HG03045 (cell line): ENCODE data around the gene IL12RB2.
"Not testable (repeated sequence)": the region's sequence is repeated elsewhere in the genome, so short reads cannot be mapped to it uniquely, and the experiment has no call there.

Experiments used
- ATAC-seq: cut with Tn5 transposase; IDR thresholded peaks from one replicate; pipeline ENCODE4 v1.9.1; 2021; ENCODE audit warnings: mild to moderate bottlenecking, moderate library complexity; ENCODE audit not compliant: unreplicated experiment

IL12RB2 gene

DNA sequence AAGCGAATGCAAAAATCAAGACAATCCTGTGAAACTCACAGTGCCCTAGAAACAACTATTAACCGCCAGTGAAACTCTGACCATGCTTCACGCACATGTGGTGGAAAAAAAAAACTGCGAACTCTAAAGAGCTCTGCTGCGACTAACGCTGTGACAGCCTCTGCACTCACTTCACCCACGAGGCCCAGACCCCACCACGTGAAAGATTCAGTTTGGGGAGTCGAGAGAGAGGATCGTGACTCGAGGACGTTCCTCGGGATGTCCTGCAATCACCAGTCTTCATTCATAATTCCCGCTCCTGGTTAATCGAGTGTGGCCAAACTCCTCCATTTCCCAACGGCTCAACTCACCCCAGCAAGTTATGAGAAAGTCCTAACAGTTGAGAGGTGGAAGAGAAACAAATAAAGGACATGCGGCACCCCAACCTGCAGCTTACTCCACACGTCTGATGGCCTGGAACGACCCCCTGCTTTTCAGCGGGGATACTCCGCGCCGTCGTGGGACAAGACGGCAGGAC, 121.4 kb downstream of the IL12RB2 start:
- no peak for ATAC-seq

DNA sequence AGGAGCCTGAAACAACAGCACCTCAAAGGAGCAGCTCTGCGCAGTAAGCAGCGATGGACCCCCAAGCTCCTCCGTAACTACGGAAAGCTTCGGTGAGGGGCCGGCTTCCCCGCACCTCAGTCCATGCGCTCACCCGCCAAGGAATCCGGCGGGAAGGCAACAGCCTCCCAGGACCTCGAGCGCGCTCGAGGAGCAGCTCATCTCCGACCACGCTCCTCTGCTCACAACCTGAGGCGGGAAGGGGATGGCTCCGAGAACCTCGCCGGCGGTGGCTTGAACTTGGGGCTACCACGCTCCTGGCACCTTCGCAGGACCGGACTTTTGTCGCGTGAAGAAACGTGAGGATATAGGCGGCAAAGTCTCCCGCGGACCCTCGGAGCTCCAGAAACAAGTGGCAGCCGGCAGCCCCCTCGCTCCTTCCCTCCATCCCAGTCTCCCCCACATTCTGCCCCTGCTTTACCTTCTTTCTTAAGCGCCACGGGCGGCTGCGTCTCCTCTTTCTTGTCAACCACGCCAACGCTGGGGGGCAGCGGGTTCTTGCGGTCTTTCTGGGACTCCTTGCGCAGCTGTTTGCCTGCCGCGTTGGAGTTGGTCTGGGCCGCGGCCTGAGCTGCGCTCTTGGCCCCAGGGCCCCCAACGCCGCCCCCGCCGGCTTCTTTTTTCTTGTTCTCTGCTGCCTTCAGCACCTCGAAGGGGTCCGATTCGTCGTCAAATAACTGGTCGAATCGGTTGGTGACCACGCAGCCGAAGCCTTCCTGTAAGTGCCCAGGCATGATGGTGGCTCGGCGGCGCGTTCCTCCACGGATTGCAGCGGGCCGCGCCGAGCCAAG, 122.1 kb downstream of the IL12RB2 start:
- ATAC-seq: peak; percentile 14

DNA sequence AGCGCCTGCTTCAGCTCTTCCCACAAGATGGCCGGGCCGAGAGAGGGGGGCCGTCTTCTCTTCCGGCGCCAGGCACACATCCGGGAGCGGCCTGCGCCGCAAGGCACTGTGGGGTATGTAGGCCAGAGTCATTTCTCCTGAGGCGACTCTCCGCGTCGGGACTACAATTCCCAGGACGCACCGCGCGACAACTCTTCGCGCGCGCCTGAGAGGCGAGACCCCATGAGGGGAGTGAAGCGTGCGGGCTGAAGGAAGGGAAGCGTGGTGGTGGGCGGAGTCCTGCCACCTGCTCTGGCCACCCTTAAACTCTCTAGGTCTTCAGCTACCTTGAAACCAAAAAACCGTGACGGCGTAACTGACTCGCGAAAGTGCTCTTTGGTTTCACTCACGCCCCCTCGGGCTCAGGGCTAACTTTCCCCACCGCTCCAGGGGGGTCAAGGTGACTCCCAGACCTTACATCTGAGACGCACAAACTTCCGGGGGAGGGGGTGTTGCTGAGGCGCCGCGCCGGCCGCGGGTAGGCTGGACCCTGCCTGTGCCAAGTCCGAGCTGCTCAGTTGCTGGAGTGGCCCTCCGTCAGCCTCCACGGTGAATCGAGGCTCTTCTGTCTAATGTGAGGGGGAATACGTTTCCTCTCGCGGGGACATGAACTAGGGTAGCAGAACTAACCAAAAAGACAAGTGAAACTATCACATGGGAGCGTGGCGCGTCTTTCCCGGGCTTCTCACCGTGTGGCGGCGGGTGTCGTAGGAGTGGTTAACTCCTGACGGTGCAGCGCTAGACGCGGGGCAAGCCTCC, 122.9 kb downstream of the IL12RB2 start, which contains the start of gene SERBP1:
TSS of gene SERBP1 (minus strand) at position 45 of the 798 bp plus-strand sequence. CDS start 102 bp downstream, outside the sequence.
- ATAC-seq: peak; percentile 89

DNA sequence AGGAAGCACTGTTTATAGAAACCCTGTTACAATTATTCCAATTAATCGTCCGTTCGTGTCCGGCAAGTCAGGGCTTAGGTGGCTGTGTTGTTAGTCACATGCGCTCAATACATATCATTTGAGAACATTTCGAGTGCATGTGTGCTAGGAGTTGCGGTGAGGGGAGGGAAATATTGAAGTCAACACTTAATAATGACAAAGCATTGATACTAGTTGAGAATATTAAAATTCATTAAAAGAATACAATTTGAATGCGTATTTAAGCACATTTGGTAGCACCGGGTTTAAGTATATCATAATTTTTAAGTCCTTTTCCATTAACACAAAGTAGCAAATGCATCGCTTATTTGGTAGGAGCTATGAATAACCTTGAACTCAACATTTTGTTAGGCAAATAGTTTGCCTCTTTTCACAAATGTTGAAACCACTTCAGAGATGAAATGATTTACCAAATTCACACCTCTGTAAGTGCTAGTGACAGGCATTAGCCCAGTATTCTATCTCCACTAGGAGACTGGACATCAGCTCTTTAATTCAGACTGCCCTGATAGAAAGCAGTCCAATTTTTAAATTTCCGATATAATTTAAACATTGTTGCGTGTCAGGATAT, 123.6 kb downstream of the IL12RB2 start:
- no peak for ATAC-seq

DNA sequence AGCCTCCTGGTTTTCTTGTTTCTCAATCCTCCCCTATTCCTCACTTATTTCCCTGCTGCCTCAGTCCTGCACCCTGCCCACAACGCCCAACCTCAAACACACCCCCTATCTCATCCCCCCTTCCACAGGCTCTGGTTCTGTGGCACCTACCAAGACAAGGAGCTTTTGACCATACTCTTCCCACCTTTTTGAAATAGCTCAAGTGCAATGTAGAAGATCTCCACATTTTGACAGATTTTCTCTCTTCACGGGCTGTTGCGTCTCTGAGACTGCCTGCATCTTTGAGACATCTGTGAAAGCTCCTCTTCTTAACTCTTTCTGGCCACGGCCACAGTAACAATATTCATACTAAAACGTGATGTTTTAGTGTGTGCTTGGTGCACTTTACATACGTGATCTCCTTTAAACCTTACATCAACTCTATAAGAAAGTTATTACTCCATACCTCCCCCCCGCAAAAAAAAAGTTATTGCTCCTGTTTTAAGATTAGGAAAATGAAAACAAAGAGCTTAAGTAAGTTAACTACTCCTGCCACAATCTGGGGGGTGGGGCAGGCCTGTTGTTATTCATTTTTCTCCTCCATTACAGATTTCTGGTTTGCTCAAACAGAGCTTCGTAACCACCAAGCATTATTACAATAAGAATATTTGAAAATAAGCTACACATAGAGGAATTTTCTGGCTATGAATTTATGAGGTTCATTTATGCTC, 124.4 kb downstream of the IL12RB2 start:
- ATAC-seq: no peak

DNA sequence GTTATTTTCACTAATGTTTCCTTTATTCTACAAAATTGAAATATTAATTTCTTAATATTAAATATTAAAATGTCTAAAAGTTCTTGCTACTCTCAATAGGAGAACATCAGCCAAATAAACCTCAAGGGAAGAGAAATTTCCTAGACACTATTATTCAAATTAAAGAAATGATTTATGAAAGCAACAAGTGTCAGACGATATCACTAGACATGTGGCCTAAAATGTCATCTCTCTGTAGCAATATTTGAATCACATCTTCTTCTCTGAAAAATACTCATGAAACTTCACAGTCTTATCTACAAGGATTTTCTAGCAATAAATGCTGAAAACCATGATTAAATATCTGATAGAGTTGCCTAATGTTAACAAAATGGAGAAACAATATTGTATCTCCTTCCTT, 125.1 kb downstream of the IL12RB2 start:
- ATAC-seq: no peak

DNA sequence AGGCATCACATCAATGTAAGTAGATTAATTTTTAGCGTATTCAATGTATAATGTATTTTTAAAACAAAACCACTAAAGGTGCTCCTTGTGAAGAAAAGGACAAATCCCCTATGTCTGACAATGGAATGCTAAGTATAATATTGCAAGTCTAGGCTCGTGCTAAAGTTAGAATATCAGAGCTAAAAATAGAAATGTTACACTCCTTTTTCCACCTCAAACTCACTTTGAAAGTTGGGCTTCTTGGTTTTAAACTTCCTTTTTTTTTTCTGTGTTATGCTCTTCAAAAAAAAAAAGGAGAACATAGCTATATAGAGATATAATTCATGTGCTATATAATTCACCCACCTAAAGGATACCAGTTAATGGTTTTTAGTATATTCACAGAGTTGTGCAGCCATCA, 126.2 kb downstream of the IL12RB2 start:
- ATAC-seq: no peak

DNA sequence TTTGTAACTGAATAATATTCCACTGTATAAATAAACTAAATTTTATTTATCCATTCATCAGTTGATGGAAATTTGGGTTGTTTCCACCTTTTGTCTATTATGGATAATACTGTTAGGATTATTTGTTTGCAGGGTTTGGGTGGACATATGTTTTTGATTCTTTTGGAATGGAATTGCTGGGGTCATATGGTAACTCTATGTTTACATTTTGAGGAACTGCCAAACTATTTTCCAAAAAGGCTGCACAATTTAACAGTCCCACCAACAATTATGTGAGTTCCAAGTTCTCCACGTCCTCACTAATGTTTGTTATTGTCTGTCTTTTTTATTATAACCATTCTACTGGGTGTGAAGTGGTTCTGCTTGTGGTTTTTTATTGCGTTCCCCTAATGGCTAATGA, 126.8 kb downstream of the IL12RB2 start:
- ATAC-seq: no peak

DNA sequence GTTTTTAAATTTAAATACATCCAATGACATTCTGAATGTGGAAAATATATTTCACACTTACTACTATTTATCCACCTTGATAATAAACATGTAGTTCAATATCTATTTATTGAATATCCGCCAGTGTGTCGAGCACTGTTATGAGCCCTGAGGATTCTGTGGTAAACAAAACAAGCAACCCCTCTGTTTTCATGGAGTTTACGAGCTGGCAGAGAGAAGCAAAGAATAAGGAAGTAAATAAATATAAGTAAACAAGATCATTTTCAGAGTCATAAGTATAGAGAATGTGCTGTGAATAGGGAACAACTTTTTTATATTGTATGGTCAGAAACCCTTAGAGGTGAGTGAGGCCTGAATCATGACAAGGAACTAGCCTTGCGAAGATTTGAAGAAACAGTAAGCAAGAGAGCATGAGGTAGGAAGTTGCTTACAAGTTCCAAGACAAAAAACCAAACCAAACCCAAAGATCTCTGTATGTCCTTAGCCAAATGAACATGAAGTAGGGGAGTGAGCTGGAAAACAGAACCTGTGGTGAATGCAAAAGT, 128.9 kb downstream of the IL12RB2 start:
- ATAC-seq: no peak

DNA sequence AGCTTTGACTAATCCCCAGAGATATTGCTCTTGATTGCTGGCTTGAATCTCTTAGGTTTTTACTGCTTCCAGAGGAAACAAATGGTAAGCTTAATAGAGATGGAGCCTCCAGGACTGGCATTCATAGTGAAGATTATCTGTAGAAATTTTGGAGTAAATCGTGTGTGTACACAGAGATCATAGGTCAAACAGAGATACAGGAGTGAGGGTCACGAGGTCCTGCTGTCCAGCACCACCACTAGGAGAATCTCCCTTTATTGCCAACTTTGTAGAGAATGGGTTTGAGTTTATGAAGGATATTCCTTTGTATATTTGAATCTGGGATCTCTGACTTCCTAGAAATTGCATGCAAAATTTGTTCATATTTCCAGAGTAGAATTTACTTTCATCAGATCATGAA, 130.3 kb downstream of the IL12RB2 start:
- ATAC-seq: no peak

DNA sequence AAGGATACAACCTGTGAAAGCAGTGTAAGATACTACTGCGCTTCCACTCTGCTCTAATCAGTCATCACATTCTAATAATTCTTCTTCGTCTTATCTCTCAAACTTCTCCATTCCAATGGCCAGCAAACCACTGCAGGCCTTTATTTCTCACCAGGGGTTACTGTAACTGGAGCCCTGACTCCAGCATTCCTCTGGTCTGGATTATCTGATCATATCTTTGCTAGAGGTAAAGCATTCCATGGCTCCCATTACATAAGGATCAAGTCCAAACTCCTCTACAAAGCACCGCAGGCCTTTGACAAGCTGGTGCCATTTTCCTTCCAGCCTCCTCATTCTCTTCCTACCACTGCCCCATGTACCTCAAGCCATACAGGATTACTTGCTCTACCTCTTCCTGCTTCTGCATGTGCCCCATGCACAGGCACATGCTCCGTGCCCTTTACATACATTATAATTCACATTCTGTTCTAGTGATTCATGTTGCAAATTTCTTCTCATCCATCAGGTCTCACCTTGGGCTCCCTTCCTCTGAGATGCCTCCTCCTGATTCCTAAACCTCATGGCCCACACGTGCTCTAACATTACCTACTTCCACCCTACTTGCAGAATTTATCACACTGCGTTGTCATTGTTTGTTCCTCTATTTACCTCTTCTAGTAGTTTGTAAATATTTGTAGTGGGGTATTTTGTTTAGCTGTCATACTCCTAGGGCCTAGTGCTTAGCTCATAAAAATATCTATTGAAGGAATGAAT, 131.8 kb downstream of the IL12RB2 start:
- no peak for ATAC-seq

DNA sequence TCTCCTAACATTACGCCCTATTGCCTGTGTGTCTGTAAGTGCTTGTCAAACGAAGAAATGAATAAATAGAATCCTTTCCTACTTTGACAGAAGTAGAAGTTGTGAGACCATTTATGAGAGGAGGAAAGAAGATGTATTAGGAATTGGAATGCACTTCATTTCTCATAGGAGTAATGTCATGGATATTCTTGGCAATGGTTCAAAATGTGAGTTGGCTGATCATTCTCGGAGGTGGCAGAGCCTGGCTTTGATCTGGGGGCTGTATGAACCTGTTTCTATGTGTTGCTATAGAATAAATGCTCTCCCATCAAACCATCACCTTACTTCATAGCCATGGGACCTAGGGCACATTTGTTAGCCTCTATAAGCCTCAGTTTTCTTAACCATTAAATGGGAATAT, 132.7 kb downstream of the IL12RB2 start:
- ATAC-seq: no peak

DNA sequence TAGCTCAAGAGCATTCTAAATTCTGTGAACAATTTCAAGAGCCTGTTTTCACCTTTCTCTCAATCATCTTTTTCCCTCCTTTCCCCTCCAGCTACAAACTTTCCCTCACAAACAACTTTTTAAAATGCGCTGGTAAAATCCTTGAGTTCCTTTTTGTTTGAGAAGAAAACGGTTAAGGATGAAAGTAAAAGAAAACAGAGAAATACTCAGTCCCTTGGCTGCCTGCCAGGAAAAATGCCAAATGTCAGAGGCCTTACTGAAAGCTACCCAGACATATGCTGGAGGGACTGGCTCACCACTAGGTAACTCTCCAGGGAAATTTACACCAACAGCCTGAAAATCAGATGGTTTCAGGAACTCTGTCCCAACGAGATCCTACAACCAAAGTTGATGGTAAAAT, 133.5 kb downstream of the IL12RB2 start:
- peak; percentile 65 for ATAC-seq

DNA sequence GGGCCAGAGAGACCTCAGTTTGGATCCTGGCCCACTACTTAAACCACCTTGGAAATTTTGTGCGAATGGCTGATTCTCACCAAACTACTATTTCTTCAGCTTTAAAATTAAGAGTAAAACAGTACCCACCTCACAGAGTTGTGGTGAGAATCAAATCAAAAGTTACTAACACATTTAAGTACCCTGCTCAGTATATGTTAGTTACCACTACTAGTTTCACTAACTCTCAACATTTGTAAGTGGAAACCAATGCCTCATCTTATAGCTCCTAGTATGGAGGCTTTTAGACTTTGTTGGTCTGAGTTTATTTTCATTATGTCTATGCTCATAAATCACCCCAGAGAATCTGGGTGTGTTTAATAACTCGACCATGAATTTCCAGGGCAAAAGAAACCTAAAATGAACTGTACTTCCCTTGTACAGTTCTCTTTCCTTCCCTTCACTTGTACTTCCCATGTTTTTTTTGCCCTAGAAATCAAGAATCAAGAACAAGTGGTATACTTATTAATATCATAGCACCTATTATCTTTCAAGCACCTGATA, 134.1 kb downstream of the IL12RB2 start:
- ATAC-seq: peak; percentile 23

DNA sequence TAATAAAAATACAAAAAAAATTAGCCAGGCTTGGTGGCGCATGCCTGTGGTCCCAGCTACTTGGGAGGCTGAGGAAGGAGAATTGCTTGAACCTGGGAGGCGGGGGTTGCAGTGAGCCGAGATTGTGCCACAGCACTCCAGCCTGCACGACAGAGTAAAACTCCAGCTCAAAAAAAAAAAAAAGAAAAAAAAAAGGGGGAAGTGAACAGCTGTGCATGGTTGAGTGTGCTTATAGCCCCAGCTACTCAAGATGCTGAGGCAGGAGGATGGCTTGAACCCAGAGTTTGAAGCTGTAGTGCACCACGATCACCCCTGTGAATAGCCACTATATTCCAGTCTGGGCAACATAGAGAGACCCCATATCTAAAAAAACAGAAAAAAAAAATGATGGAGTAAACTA, 138.3 kb downstream of the IL12RB2 start:
- not testable (repeated sequence) for ATAC-seq
